H9 (cell line): ENCODE results near the gene LTK. TPM values are rescaled to one million over a fixed set of nuclear protein-coding genes. Genes with fewer than 3 reads are reported as not detected.
A peak's percentile ranks its signal among the peaks of the same experiment; 100 is the strongest.

Source experiments
- DNase-seq: peaks from one replicate; pipeline ENCODE4 v3.0.0-alpha.2; 2017
- H2AFZ ChIP-seq: one replicate; pipeline ENCODE4 v1.6.1; 2013; ENCODE audit warnings: mild to moderate bottlenecking, low read length, control low read depth, moderate library complexity
- H2AK5ac ChIP-seq: 2 replicates; pipeline ENCODE4 v1.6.1; 2013; ENCODE audit warnings: low read length, control low read depth, mixed read lengths; ENCODE audit not compliant: insufficient read length
- H2BK120ac ChIP-seq: one replicate; pipeline ENCODE4 v1.6.1; 2013; ENCODE audit warnings: low read depth, mild to moderate bottlenecking, low read length, control low read depth, inconsistent platforms; ENCODE audit not compliant: poor library complexity, severe bottlenecking
- H2BK12ac ChIP-seq: 2 replicates; pipeline ENCODE4 v1.6.1; 2013; ENCODE audit warnings: low read length, control low read depth, mixed read lengths, low read depth; ENCODE audit not compliant: insufficient read length
- H2BK15ac ChIP-seq: 2 replicates; pipeline ENCODE4 v1.6.1; 2013; ENCODE audit warnings: low read depth, low read length, control low read depth
- H2BK20ac ChIP-seq: one replicate; pipeline ENCODE4 v1.6.1; 2013; ENCODE audit warnings: low read depth, mild to moderate bottlenecking, low read length, control low read depth, inconsistent platforms; ENCODE audit not compliant: poor library complexity, severe bottlenecking
- H2BK5ac ChIP-seq: 2 replicates; pipeline ENCODE4 v1.6.1; 2013; ENCODE audit warnings: low read length, control low read depth, mixed read lengths; ENCODE audit not compliant: insufficient read length
- H3K14ac ChIP-seq: 2 replicates; pipeline ENCODE4 v1.6.1; 2013; ENCODE audit warnings: low read length, control low read depth; ENCODE audit not compliant: insufficient read depth
- H3K18ac ChIP-seq: 2 replicates; pipeline ENCODE4 v1.6.1; 2013; ENCODE audit warnings: low read depth, mild to moderate bottlenecking, mixed read lengths, low read length, control low read depth; ENCODE audit not compliant: insufficient read length
- H3K23ac ChIP-seq: 2 replicates; pipeline ENCODE4 v1.6.1; 2013; ENCODE audit warnings: low read length, control low read depth, mixed read lengths, low read depth; ENCODE audit not compliant: insufficient read length
- H3K23me2 ChIP-seq: 2 replicates; pipeline ENCODE4 v1.6.1; 2013; ENCODE audit warnings: low read depth, mild to moderate bottlenecking, mixed read lengths, low read length, control low read depth; ENCODE audit not compliant: insufficient read length, poor library complexity, severe bottlenecking
- H3K27ac ChIP-seq: 2 replicates; pipeline ENCODE4 v1.5.1; 2013; ENCODE audit warnings: low read length, control low read depth, mixed read lengths, low read depth; ENCODE audit not compliant: insufficient read length
- H3K27me3 ChIP-seq: 2 replicates; pipeline ENCODE4 v1.6.1; 2013; ENCODE audit warnings: low read length, control low read depth, inconsistent platforms; ENCODE audit not compliant: insufficient read depth
- H3K4ac ChIP-seq: 2 replicates; pipeline ENCODE4 v1.6.1; 2013; ENCODE audit warnings: low read depth, mild to moderate bottlenecking, control low read depth, inconsistent platforms, low read length, moderate library complexity
- H3K4me1 ChIP-seq: 2 replicates; pipeline ENCODE4 v1.6.1; 2013; ENCODE audit warnings: low read length, control low read depth, inconsistent platforms; ENCODE audit not compliant: insufficient read depth
- H3K4me2 ChIP-seq: 2 replicates; pipeline ENCODE4 v1.6.1; 2013; ENCODE audit warnings: low read length, control low read depth, mixed read lengths; ENCODE audit not compliant: insufficient read length, insufficient read depth
- H3K56ac ChIP-seq: 2 replicates; pipeline ENCODE4 v1.6.1; 2013; ENCODE audit warnings: low read depth, mild to moderate bottlenecking, mixed read lengths, low read length, control low read depth; ENCODE audit not compliant: insufficient read length
- H3K79me1 ChIP-seq: 2 replicates; pipeline ENCODE4 v1.6.1; 2013; ENCODE audit warnings: low read depth, mild to moderate bottlenecking, moderate library complexity, low read length, control low read depth, inconsistent platforms; ENCODE audit not compliant: insufficient read depth, poor library complexity, severe bottlenecking
- H3K79me2 ChIP-seq: 2 replicates; pipeline ENCODE4 v1.6.1; 2013; ENCODE audit warnings: low read length, control low read depth, inconsistent platforms; ENCODE audit not compliant: insufficient read depth
- H3K9ac ChIP-seq: 2 replicates; pipeline ENCODE4 v1.6.1; 2013; ENCODE audit warnings: low read length, control low read depth, mixed read lengths; ENCODE audit not compliant: insufficient read length; ENCODE audit errors: extremely low read depth
- H3K9me3 ChIP-seq: one replicate; pipeline ENCODE4 v1.6.1; 2013; ENCODE audit warnings: low read depth, low read length, inconsistent platforms; ENCODE audit not compliant: control insufficient read depth
- H3T11ph ChIP-seq: one replicate; pipeline ENCODE4 v1.6.1; 2013; ENCODE audit warnings: mild to moderate bottlenecking, low read length, control low read depth, inconsistent platforms
- H4K20me1 ChIP-seq: one replicate; pipeline ENCODE4 v1.6.1; 2013; ENCODE audit not compliant: control insufficient read depth, insufficient read length, insufficient read depth
- H4K5ac ChIP-seq: 2 replicates; pipeline ENCODE4 v1.6.1; 2013; ENCODE audit warnings: low read depth, mild to moderate bottlenecking, mixed read lengths, low read length, control low read depth; ENCODE audit not compliant: insufficient read length
- H4K8ac ChIP-seq: replicated peaks from 2 replicates; pipeline ENCODE4 v1.6.1; 2013; ENCODE audit warnings: low read length, control low read depth, mixed read lengths, low read depth; ENCODE audit not compliant: insufficient read length
- H4K91ac ChIP-seq: 2 replicates; pipeline ENCODE4 v1.6.1; 2013; ENCODE audit warnings: low read depth, mild to moderate bottlenecking, moderate library complexity, mixed read lengths, low read length, control low read depth; ENCODE audit not compliant: insufficient read length
- H3K27ac Mint-ChIP-seq, 3 experiments: 2 replicates in 2 of 3; 3 replicates in 1 of 3; pipeline ENCODE4 v1.8.0; 2020 to 2021; ENCODE audit warnings: mixed read lengths in 3 of 3, mild to moderate bottlenecking in 1 of 3, moderate library complexity in 1 of 3
- H3K27me3 Mint-ChIP-seq: 2 replicates; pipeline ENCODE4 v1.8.0; 2021; ENCODE audit warnings: low read depth, mild to moderate bottlenecking, moderate library complexity, mixed read lengths
- H3K36me3 Mint-ChIP-seq, 3 experiments: 2 replicates in 2 of 3; 3 replicates in 1 of 3; pipeline ENCODE4 v1.8.0; 2020 to 2021; ENCODE audit warnings: low read depth in 3 of 3, mixed read lengths in 3 of 3; ENCODE audit not compliant: insufficient read depth in 1 of 3
- H3K4me1 Mint-ChIP-seq, 2 experiments: 2 replicates each; pipeline ENCODE4 v1.8.0; 2020; ENCODE audit warnings: mixed read lengths in 2 of 2
- H3K4me3 Mint-ChIP-seq, 2 experiments: 2 replicates in 1 of 2; 3 replicates in 1 of 2; pipeline ENCODE4 v1.8.0; 2020 to 2021; ENCODE audit warnings: mild to moderate bottlenecking in 2 of 2, mixed read lengths in 2 of 2, moderate library complexity in 1 of 2
- H3K9me3 Mint-ChIP-seq, 2 experiments: 2 replicates in 1 of 2; 3 replicates in 1 of 2; pipeline ENCODE4 v1.8.0; 2020; ENCODE audit warnings: mild to moderate bottlenecking in 2 of 2, mixed read lengths in 2 of 2, moderate library complexity in 1 of 2
- CTCF ChIP-seq: fragments of 200-600 bp; sonication (generic); conservative IDR thresholded peaks from 3 replicates; pipeline ENCODE4 v1.8.0; 2021; ENCODE audit warnings: antibody characterized with exemption, mild to moderate bottlenecking
- WGBS: extraction: QIAGEN DNeasy Blood & Tissue Kit; methylation state at CpG from one replicate; pipeline ENCODE4 v1.1.7; 2013; ENCODE audit warnings: missing lambda C conversion rate, low lambda C conversion rate, mixed read lengths; ENCODE audit not compliant: insufficient read length; ENCODE audit errors: extremely low coverage; 5-methylcytosine and 5-hydroxymethylcytosine counted together
- total RNA-seq: library from RNA; stranded (reverse); gene quantifications from 2 replicates; pipeline ENCODE4 v1.2.1, GENCODE V29; 2021

LTK gene
- total RNA-seq, 1 experiment from 2014 or later: 0.31 TPM

- no peaks in the 10 kb centered on the region for H3K23me2 ChIP-seq
- H2BK120ac ChIP-seq: no peak overlapping the region
- H3K18ac ChIP-seq: no peak overlapping the region
- WGBS: no CpG with 5 or more reads among the region's 3 CpGs
- no peak overlapping the region for H4K8ac ChIP-seq
- no peak overlapping the region for H2AK5ac ChIP-seq
- no peak overlapping the region for H3K23ac ChIP-seq
- H4K5ac ChIP-seq: no peak overlapping the region
- no peak overlapping the region for H3K4ac ChIP-seq
- H3K4me1 ChIP-seq: no peaks in the 10 kb centered on the region
- H3T11ph ChIP-seq: no peak overlapping the region
- no peak overlapping the region for H3K56ac ChIP-seq
- H3K79me2 ChIP-seq: peaks cover 3% of the 10 kb centered on the region; the same call in 1 of the 2 replicates
- no peaks in the 10 kb centered on the region for H3K79me1 ChIP-seq
- H2BK20ac ChIP-seq: no peak overlapping the region
- H2BK12ac ChIP-seq: no peak overlapping the region
- no peaks in the 10 kb centered on the region for H3K9me3 ChIP-seq
- no peak overlapping the region for H2BK5ac ChIP-seq
- Mint-ChIP-seq H3K36me3 (no peaks in the 10 kb centered on the region), H3K9me3 (no peaks in the 10 kb centered on the region), H3K4me3 (peak overlapping the region; percentile 98; a peak in 4 of 5 replicates), H3K27me3 (no peaks in the 10 kb centered on the region; the same call in none of the 2 replicates), H3K4me1 (peaks cover 8 to 11% of the 10 kb centered on the region in 2 experiments; a peak in 3 of 4 replicates), H3K27ac (no peak overlapping the region)
- no peak overlapping the region for H3K4me2 ChIP-seq
- H4K91ac ChIP-seq: no peak overlapping the region
- H3K14ac ChIP-seq: no peak overlapping the region
- no peaks in the 10 kb centered on the region for H4K20me1 ChIP-seq
- no peak overlapping the region for H2BK15ac ChIP-seq
- no peak for TF ChIP-seq CTCF
- H3K27me3 ChIP-seq: no peaks in the 10 kb centered on the region
- no peak for DNase-seq
- H2AFZ ChIP-seq: no peak overlapping the region
- no peak overlapping the region for H3K27ac ChIP-seq
- no peak overlapping the region for H3K9ac ChIP-seq
Observed at GRCh38 chr15:41545218-41545617, 31.6 kb upstream of the LTK start.
